ENCODE data around the gene SH2D6.

SH2D6 gene

DNA sequence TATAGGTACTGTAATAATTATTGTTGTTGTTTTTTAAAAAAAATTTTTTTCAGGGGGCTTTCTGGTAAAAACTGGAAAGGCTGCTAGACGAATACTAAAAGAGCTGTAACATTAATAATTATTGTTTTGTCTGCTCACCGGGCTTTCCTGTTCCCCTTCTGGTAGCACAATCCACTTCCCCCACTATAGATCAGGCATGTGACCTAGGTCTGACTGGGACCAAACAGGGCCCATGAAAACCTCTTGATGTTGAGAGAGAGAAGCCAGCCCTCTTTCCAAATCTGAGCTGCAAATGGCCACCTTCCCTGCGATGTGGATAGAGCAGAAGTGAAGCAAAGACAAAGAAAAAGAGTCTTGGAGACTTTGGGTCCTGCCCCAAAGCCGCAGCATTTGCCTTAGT, 23.4 kb downstream of the SH2D6 start:
- no peak overlapping the region for H3K27ac Mint-ChIP-seq
- peaks cover 6% of the 10 kb centered on the region for H3K27me3 Mint-ChIP-seq (ENCODE audit: low read depth, poor library complexity)
- no peaks in the 10 kb centered on the region for H3K36me3 Mint-ChIP-seq (ENCODE audit: low read depth)
- no peak overlapping the region for H3K4me3 Mint-ChIP-seq
- no peak for DNase-seq
- peaks cover 36% of the 10 kb centered on the region for H3K4me1 Mint-ChIP-seq
- TF ChIP-seq, protein P1, sequence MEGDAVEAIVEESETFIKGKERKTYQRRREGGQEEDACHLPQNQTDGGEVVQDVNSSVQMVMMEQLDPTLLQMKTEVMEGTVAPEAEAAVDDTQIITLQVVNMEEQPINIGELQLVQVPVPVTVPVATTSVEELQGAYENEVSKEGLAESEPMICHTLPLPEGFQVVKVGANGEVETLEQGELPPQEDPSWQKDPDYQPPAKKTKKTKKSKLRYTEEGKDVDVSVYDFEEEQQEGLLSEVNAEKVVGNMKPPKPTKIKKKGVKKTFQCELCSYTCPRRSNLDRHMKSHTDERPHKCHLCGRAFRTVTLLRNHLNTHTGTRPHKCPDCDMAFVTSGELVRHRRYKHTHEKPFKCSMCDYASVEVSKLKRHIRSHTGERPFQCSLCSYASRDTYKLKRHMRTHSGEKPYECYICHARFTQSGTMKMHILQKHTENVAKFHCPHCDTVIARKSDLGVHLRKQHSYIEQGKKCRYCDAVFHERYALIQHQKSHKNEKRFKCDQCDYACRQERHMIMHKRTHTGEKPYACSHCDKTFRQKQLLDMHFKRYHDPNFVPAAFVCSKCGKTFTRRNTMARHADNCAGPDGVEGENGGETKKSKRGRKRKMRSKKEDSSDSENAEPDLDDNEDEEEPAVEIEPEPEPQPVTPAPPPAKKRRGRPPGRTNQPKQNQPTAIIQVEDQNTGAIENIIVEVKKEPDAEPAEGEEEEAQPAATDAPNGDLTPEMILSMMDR (IDR thresholded peaks at IDR 0.05): no peak
- H3K9me3 Mint-ChIP-seq: no peaks in the 10 kb centered on the region

DNA sequence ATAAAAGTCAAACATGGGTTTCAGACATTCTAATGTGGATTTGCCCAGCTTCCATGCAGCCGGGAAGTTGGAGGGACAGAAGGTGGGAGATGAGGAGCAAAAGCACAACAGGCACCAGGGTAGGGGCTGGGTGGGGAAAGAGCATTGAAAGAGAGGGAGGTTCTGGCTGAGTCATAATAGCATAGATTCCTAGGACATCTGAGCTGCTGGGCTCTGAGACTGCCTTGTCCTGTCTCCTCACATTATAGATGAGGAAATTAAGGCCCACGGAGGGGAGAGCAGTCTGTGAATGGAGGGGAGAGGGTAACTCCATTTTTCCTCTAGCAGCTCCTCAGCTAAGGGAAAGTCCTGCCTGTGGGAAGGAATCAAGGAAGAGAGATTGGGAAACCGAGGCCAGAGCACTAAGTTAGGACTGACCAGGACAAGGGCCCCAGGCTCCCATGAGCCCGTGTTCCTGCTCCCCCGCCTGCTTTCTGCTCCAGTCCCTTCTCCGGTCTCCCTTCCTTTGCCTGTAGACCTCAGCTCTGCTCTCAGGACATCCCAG, 26.2 kb downstream of the SH2D6 start:
- Mint-ChIP-seq H3K9me3 (no peaks in the 10 kb centered on the region), H3K4me3 (no peak overlapping the region), H3K27me3 (ENCODE audit: low read depth, poor library complexity) (no peaks in the 10 kb centered on the region), H3K4me1 (peaks cover 14% of the 10 kb centered on the region), H3K36me3 (ENCODE audit: low read depth) (no peaks in the 10 kb centered on the region), H3K27ac (no peak overlapping the region)
- TF ChIP-seq, protein P1 (IDR thresholded peaks at IDR 0.05): no peak
- no peak for DNase-seq

DNA sequence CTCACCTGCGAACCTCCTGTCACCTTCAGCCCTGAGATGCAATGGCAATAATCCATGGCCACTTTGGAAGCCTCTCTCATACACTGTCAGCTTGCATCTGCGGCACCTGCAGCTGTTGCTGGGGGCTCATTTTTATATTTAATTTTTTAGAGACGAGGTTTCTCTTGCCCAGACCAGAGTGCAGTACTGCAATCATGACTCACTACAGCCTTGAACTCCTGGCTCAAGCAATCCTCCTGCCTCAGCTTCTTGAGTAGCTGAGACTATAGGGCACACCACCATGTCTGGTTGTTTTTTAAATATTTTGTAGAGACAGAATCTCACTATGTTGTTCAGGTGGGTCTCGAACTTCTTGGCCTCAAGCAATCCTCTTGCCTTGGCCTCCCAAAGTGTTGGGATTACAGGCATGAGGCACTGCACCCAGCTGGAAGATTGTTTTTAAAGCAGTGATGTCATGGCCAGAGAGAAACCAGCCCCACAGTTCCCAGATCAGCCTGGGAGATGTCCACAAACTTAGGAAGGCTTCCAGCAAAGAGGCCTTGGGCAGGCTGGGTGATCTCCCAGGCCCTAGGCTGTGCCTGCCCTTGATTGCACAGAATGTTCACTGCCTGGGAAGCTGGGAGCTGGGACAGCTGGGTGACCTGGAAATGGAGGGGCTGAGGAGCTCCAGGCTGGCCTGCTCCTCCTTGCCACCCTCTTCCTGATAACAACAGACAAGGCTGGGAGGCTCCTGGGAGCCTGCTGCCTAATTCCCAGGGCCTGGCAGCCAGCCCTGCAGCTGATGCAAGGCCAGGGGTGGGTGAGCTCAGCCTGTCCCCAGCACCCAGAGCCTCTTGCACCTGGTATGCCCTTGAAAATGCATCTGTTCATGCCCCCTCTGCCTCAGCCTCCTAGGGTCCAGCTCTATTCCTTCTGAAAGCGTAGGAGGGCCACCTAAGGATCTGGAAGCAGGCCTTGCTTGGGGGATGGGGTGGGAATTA, 27.1 kb downstream of the SH2D6 start:
- no peak overlapping the region for H3K4me3 Mint-ChIP-seq
- no peak for DNase-seq
- H3K27me3 Mint-ChIP-seq (ENCODE audit: low read depth, poor library complexity): no peaks in the 10 kb centered on the region
- TF ChIP-seq, protein P1 (IDR thresholded peaks at IDR 0.05): no peak
- H3K9me3 Mint-ChIP-seq: no peaks in the 10 kb centered on the region
- no peaks in the 10 kb centered on the region for H3K36me3 Mint-ChIP-seq (ENCODE audit: low read depth)
- peaks cover 14% of the 10 kb centered on the region for H3K4me1 Mint-ChIP-seq
- no peak overlapping the region for H3K27ac Mint-ChIP-seq

DNA sequence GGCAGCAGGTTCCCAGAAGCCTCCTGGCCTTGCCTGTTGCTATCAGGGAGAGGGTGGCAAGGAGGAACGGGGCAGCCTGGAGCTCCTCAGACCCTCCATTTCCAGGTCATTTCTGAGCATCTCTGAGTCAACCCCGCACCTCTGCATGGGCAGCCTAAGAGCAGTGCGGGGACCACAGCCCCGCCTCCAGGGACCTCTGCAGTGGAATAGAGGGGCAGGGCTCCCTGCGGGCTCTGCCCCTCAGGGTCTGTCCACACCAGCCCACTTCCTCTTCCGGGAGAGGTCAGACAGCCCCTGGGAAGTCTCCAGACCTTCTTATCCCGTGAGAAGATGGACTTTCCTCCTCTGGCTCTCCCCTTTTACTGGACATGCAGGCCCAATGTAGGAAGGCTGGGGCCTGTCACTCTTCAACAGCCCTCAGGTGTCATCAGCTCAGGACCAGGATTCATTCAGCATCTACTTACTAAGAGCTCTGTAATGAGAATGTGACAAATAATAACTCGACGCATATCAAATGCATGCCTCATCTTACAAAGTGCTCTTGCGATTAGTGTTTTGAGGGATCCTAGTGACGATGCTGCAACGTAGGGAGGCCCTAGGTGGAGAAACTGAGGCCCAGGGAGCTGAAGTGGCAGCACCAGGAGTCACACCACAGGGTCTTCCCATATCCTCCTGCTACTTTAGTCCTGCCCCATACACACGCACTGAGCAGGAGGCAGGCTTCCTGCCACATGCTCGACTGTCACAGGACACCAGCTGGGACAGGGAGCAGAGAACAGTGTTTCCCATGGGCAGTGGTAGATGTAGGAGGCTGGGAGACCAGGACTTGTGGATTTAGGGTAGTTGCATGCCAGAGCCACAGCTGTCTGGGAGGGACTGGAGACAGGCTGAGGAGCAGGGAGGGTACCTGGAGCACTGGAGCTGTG, 28.0 kb downstream of the SH2D6 start:
- Mint-ChIP-seq H3K36me3 (ENCODE audit: low read depth) (no peaks in the 10 kb centered on the region), H3K27ac (no peak overlapping the region)

DNA sequence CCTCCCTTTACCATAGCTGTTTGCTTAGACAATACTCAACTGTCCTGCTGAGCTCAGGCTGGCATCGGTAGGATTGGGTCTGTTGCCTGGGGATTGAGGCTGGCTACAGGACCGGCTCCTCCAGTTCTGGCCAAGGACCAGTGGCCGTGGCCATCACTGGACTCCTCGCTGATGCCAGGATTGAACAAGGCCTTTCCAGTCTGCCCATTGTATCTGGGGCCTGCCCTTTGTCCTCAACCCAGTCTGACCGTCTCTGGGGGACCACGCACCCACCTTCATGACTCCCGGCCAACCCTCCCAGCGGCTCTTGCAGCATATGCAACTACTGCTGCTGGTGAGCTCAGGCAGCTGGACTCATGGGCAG, 28.7 kb downstream of the SH2D6 start:
- Mint-ChIP-seq H3K4me3 (no peak overlapping the region), H3K27ac (no peak overlapping the region), H3K36me3 (ENCODE audit: low read depth) (no peaks in the 10 kb centered on the region), H3K27me3 (ENCODE audit: low read depth, poor library complexity) (no peaks in the 10 kb centered on the region), H3K9me3 (no peaks in the 10 kb centered on the region), H3K4me1 (peaks cover 15% of the 10 kb centered on the region)
- no peak for DNase-seq
- TF ChIP-seq, protein P1 (IDR thresholded peaks at IDR 0.05): no peak

More for the DNA sequence above, 28.0 kb downstream of the SH2D6 start:
- no peak for DNase-seq
- Mint-ChIP-seq H3K27me3 (ENCODE audit: low read depth, poor library complexity) (no peaks in the 10 kb centered on the region), H3K4me1 (peaks cover 14% of the 10 kb centered on the region), H3K9me3 (no peaks in the 10 kb centered on the region), H3K4me3 (no peak overlapping the region)
- TF ChIP-seq, protein P1 (IDR thresholded peaks at IDR 0.05): no peak
